Suprapubic skin (tissue), 4 donors: ENCODE results near the gene MAD1L1.

ENCODE experiments used
- POLR2A ChIP-seq, 2 donors: fragments of 450-650 bp; IDR thresholded peaks; one replicate each; pipeline ENCODE4 v1.6.1; 2017; ENCODE audit warnings: antibody characterized with exemption in 2 of 2, mild to moderate bottlenecking in 2 of 2, moderate library complexity in 2 of 2
- POLR2AphosphoS5 ChIP-seq, 3 donors: sonication (generic); formaldehyde crosslinking; IDR thresholded peaks; one replicate each; pipeline ENCODE4 v1.6.1; 2017; ENCODE audit warnings: antibody characterized with exemption in 3 of 3
- TF ChIP-seq, protein P1 (sequence below), 2 donors: fragments of 200-600 bp in 1 of 2; fragments of 450-650 bp in 1 of 2; sonication (generic) in 1 of 2; IDR thresholded peaks; one replicate each; pipeline ENCODE4 v1.5.1; 2016 to 2019; ENCODE audit warnings: antibody characterized with exemption in 2 of 2, mild to moderate bottlenecking in 1 of 2, moderate library complexity in 1 of 2

DNA sequence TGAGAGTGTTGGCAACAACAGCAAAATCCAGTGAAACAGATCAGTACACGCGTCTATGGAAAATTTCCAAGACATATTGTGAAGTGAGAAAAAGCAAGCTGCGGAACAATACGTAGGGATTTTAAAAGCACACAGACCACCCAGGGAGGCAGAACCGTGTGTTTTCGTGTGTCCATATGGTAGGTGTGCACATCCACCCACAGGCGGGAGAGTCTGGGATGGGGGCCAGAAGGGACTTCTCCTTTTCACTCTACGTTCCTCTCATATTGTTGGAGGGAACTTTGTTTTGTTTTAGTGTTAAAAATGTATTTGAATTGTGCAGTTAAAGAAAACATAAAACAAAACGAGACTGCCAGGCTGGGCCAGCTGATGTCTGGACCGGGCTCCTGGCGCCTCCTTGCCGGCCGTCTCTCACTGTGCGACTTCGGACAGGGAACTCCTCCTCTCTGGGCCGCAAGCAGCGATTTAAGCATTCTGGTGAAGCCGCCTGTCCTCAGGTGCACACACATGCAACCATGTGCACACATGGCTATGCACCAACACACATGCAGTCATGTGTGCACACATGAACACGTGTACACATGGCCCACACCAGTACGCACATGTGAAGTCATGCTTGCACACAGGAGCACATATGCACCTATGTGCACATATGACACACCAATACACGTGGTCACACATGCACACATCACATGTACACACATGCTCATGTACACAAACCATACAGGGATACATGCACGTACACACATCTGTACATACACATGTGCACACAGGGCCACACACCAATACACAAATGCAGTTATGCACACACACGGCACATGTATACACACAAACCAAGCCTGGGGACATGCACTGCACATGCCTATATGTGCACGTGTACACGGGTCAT lies 421.5 kb downstream of the MAD1L1 start:
- TF ChIP-seq, protein P1, sequence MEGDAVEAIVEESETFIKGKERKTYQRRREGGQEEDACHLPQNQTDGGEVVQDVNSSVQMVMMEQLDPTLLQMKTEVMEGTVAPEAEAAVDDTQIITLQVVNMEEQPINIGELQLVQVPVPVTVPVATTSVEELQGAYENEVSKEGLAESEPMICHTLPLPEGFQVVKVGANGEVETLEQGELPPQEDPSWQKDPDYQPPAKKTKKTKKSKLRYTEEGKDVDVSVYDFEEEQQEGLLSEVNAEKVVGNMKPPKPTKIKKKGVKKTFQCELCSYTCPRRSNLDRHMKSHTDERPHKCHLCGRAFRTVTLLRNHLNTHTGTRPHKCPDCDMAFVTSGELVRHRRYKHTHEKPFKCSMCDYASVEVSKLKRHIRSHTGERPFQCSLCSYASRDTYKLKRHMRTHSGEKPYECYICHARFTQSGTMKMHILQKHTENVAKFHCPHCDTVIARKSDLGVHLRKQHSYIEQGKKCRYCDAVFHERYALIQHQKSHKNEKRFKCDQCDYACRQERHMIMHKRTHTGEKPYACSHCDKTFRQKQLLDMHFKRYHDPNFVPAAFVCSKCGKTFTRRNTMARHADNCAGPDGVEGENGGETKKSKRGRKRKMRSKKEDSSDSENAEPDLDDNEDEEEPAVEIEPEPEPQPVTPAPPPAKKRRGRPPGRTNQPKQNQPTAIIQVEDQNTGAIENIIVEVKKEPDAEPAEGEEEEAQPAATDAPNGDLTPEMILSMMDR (IDR thresholded peaks at IDR 0.05): no peak
- TF ChIP-seq POLR2A (IDR thresholded peaks at IDR 0.05): no peak
- no peak for TF ChIP-seq POLR2AphosphoS5 (IDR thresholded peaks at IDR 0.05)
